ENCODE measurements around the gene RAB5A.
"Not testable (repeated sequence)": the region's sequence is repeated elsewhere in the genome, so short reads cannot be mapped to it uniquely, and the experiment has no call there.

The RAB5A gene

GRCh38 chr3:19946832-19947548 is at the start of gene RAB5A:
TSS of gene RAB5A (plus strand) at chr3:19947097. CDS start at chr3:19950899, 3,802 bp downstream.
- H3K4me3 ChIP-seq (ENCODE audit: low read depth, low read length) = peak within 1 kb of the TSS; percentile 77

GRCh38 chr3:19898721-19899120 is 48.2 kb upstream of the RAB5A start:
- H3K4me3 ChIP-seq (ENCODE audit: low read depth, low read length) = no peak overlapping the region

- H3K4me3 ChIP-seq (ENCODE audit: low read depth, low read length) = no peak overlapping the region
These were observed 47.6 kb upstream of the RAB5A start for GRCh38 chr3:19899264-19899663.

- H3K4me3 ChIP-seq (ENCODE audit: low read depth, low read length) = not testable (repeated sequence)
These were observed 47.1 kb upstream of the RAB5A start for GRCh38 chr3:19899833-19900232.

GRCh38 chr3:19901337-19901736 is 45.6 kb upstream of the RAB5A start:
- no peak overlapping the region for H3K4me3 ChIP-seq (ENCODE audit: low read depth, low read length)

GRCh38 chr3:19901918-19902317 is 45.0 kb upstream of the RAB5A start:
- H3K4me3 ChIP-seq (ENCODE audit: low read depth, low read length) = no peak overlapping the region

GRCh38 chr3:19903649-19904048 is 43.2 kb upstream of the RAB5A start:
- H3K4me3 ChIP-seq (ENCODE audit: low read depth, low read length) = no peak overlapping the region

- no peak overlapping the region for H3K4me3 ChIP-seq (ENCODE audit: low read depth, low read length)
These were observed 39.4 kb upstream of the RAB5A start for GRCh38 chr3:19907523-19907922.

- H3K4me3 ChIP-seq (ENCODE audit: low read depth, low read length) = no peak overlapping the region
These were observed 35.4 kb upstream of the RAB5A start for GRCh38 chr3:19911452-19911851.

- no peak overlapping the region for H3K4me3 ChIP-seq (ENCODE audit: low read depth, low read length)
These were observed 29.7 kb upstream of the RAB5A start for GRCh38 chr3:19917167-19917566.

- H3K4me3 ChIP-seq (ENCODE audit: low read depth, low read length) = no peak overlapping the region
These were observed 26.4 kb upstream of the RAB5A start for GRCh38 chr3:19920401-19921080.

- H3K4me3 ChIP-seq (ENCODE audit: low read depth, low read length) = no peak overlapping the region
These were observed 15.7 kb upstream of the RAB5A start for GRCh38 chr3:19931180-19931692.

GRCh38 chr3:19931767-19932188 is 15.1 kb upstream of the RAB5A start:
- H3K4me3 ChIP-seq (ENCODE audit: low read depth, low read length) = no peak overlapping the region

GRCh38 chr3:19932422-19932821 is 14.5 kb upstream of the RAB5A start:
- H3K4me3 ChIP-seq (ENCODE audit: low read depth, low read length) = no peak overlapping the region

- H3K4me3 ChIP-seq (ENCODE audit: low read depth, low read length) = peak within 1 kb of the TSS; percentile 18
These were observed 12.8 kb upstream of the RAB5A start, which contains the start of gene EFHB for GRCh38 chr3:19934098-19934566. TSS of gene EFHB (minus strand) at chr3:19934217. CDS start at chr3:19934018, 199 bp downstream.

- H3K4me3 ChIP-seq (ENCODE audit: low read depth, low read length) = no peak overlapping the region
These were observed 9.2 kb upstream of the RAB5A start for GRCh38 chr3:19937459-19938294.

- H3K4me3 ChIP-seq (ENCODE audit: low read depth, low read length) = no peak overlapping the region
These were observed 8.6 kb upstream of the RAB5A start for GRCh38 chr3:19938295-19938627.

- H3K4me3 ChIP-seq (ENCODE audit: low read depth, low read length) = no peak overlapping the region
These were observed 6.3 kb upstream of the RAB5A start for GRCh38 chr3:19940643-19941042.

GRCh38 chr3:19945534-19945933 is 1.4 kb upstream of the RAB5A start:
- no peak overlapping the region for H3K4me3 ChIP-seq (ENCODE audit: low read depth, low read length)

- peak overlapping the region; percentile 58 for H3K4me3 ChIP-seq (ENCODE audit: low read depth, low read length)
These were observed 697 bp upstream of the RAB5A start for GRCh38 chr3:19945969-19946831.

Data from iPS-11a (cell line).